Neural crest cell (in vitro differentiated cells): ENCODE results near the gene GRIN3B. TPM values are rescaled to one million over a fixed set of nuclear protein-coding genes. Genes with fewer than 3 reads are reported as not detected.
A peak's percentile ranks its signal among the peaks of the same experiment; 100 is the strongest.

ENCODE experiments used
- DNase-seq: peaks from one replicate; pipeline ENCODE4 v3.0.0; 2021; ENCODE audit warnings: low read depth, mixed read lengths, low spot score
- H3K27ac Mint-ChIP-seq: one replicate; pipeline ENCODE4 v1.8.0; 2021; ENCODE audit warnings: mild to moderate bottlenecking, mixed read lengths; ENCODE audit not compliant: unreplicated experiment
- H3K27me3 Mint-ChIP-seq: 2 replicates; pipeline ENCODE4 v1.8.0; 2021; ENCODE audit warnings: low read depth, mild to moderate bottlenecking, mixed read lengths
- H3K36me3 Mint-ChIP-seq: 2 replicates; pipeline ENCODE4 v1.8.0; 2021; ENCODE audit warnings: low read depth, mild to moderate bottlenecking, mixed read lengths
- H3K4me1 Mint-ChIP-seq: 2 replicates; pipeline ENCODE4 v1.8.0; 2021; ENCODE audit warnings: mixed read lengths
- H3K4me3 Mint-ChIP-seq: one replicate; pipeline ENCODE4 v1.8.0; 2021; ENCODE audit warnings: mild to moderate bottlenecking, mixed read lengths
- H3K9me3 Mint-ChIP-seq: 2 replicates; pipeline ENCODE4 v1.8.0; 2021; ENCODE audit warnings: mixed read lengths
- CTCF ChIP-seq: fragments of 200-600 bp; sonication (generic); conservative IDR thresholded peaks from 2 replicates; pipeline ENCODE4 v1.5.0; 2021; ENCODE audit warnings: antibody characterized with exemption, mild to moderate bottlenecking
- total RNA-seq: library from RNA; stranded (reverse); gene quantifications from 2 replicates; pipeline ENCODE4 v1.2.1, GENCODE V29; 2021

Gene GRIN3B
- total RNA-seq, 1 donor from 2014 or later: 0.12 TPM

DNA sequence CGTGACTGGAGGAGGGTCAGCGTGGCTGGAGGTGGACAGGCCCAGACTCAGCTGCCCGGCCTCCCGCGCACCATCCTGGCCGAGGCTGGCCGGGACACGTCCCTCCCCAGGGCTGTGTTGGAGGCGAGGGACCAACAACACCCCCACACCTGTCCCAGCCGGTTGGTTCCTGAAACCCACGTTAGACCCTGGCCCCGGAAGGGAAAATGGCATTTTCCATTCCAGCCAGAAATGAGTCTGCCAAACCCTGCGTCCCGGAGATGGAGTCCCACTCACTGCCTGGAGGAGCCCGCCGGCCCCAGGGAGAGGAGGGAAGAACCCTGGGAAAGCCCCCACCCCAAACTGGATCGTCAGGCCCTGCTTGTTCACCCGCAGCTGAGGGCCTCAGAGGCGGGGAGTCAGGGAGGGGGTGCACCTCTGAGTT, 20.9 kb upstream of the GRIN3B start:
- Mint-ChIP-seq H3K4me1 (peaks cover 10% of the 10 kb centered on the region), H3K4me3 (no peak overlapping the region), H3K36me3 (no peaks in the 10 kb centered on the region), H3K27ac (no peak overlapping the region), H3K27me3 (peaks cover 3% of the 10 kb centered on the region), H3K9me3 (no peaks in the 10 kb centered on the region)
- no peak for DNase-seq
- TF ChIP-seq CTCF: no peak

DNA sequence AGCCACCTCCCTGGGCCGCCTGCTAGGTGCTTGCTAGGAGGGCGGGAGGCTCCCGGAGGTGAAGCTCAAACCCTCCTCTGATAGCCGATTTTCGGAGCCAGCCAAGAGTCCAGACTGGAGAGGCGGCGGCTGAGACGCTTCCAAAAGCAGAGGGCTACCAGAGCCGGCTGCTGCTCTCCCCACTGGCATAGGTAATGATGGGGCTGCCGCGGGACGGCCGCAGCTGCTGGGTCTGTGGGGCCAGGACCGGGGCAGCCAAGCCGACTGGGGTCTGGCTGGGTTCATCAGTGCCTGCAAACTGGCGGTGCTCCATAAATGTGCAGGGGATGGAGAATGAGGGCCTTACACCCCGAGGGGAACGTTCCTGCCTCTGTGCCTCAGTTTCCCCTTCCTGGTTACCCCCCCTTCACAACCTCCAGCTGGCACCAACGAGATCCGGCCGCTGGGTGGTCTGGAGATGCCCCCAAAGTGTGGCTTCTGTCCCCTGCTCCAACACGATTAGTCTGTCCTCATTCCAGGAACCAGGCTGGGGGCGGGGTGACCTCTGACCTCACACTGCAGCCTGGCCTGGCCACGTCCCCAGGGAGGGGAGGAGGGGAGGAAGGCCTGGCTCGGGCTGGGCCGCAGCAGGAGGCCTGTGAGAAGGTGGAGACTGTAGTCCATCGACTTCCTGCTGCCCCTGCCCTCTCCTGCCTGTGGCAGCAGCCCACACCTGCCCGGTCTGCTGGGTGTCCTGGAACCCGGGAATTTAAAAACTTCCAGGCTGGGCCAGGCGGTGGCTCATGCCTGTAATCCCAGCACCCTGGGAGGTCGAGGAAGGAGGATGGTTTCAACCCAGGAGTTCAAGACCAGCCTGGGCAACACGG, 19.9 kb upstream of the GRIN3B start:
- Mint-ChIP-seq H3K4me3 (peak overlapping the region; percentile 79), H3K4me1 (peaks cover 19% of the 10 kb centered on the region), H3K27me3 (peaks cover 8% of the 10 kb centered on the region), H3K36me3 (no peaks in the 10 kb centered on the region), H3K27ac (peak overlapping the region; percentile 84), H3K9me3 (no peaks in the 10 kb centered on the region)
- TF ChIP-seq CTCF: no peak
- peak; percentile 80 for DNase-seq

DNA sequence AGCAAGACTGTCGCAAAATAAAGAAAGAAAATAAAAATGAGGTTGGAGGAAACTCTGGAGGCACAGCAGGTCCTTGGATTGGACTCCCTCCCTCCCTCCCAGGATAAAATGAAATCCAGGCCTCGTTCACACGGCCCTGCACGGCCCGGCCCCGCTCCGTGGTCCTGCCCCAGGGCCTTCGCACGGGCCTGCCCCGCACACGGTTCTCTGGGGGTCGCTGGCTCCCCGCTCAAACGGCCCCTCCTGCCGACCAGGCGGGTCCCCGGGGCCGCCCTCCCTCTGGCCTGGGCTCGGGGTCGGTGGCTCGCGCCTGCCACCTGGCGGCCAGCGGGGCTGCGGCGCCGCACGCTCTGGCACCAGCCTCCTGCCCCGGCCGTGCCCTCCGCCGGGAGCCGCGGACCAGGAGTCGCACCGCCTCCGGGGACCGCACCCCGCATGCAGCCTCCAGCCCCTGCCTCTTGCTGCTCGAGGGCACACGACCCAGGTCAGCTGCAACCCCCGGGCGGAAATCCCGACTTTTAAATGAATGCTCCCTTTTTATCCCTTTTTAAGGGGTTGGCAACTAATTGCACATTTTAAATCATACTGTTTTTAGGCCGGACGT, 17.6 kb upstream of the GRIN3B start:
- Mint-ChIP-seq H3K36me3 (no peaks in the 10 kb centered on the region), H3K9me3 (no peaks in the 10 kb centered on the region), H3K27ac (no peak overlapping the region), H3K27me3 (peaks cover 10% of the 10 kb centered on the region), H3K4me1 (peaks cover 23% of the 10 kb centered on the region), H3K4me3 (peak overlapping the region; percentile 56)
- peak; percentile 82 for DNase-seq
- peak; percentile 96 for TF ChIP-seq CTCF

DNA sequence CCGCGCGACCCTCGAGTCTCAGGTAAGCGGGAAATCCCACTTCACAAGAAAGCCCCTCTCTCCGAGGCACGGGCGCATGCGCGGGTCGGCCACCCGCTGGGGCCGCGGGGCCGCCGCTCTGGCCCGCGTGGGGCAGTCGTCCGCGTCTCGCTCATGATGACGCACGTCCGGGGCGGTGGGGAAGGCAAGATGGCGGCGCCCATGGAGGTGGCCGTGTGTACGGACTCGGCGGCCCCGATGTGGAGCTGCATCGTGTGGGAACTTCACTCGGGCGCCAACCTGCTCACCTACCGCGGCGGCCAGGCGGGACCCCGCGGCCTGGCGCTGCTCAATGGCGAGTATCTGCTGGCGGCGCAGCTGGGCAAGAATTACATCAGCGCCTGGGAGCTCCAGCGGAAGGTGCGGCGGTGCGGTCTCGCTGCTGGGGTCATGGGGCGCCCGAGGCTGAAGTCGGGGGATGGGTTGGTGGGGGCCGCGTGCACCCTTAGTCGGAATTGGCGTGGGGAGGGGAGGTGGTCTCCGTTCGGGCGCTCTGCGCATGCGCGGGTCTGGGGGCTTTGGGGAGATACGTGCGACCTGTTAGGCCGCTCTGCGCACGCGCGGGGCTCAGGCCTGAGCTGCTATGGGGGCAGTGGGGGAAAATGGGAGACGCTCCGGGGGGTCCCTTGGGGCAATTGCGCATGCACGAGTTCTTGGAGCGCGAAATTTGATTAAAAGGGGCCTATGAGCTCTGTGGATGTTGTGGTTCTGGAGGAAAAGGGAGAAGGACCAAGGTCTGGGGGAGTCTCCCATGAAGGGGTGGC, 15.9 kb upstream of the GRIN3B start, which contains the start of gene WDR18:
WDR18 (plus strand) TSS at position 181 of the 803 bp plus-strand sequence; CDS start at position 190, 9 bp downstream.
- H3K36me3 Mint-ChIP-seq: no peaks in the 10 kb centered on the region
- peak within 1 kb of the TSS; percentile 98 for H3K4me3 Mint-ChIP-seq
- peak within 1 kb of the TSS; percentile 99 for H3K27ac Mint-ChIP-seq
- no peaks in the 10 kb centered on the region for H3K9me3 Mint-ChIP-seq
- DNase-seq: peak; percentile 89
- peaks cover 10% of the 10 kb centered on the region for H3K27me3 Mint-ChIP-seq
- TF ChIP-seq CTCF: no peak
- peaks cover 23% of the 10 kb centered on the region for H3K4me1 Mint-ChIP-seq

DNA sequence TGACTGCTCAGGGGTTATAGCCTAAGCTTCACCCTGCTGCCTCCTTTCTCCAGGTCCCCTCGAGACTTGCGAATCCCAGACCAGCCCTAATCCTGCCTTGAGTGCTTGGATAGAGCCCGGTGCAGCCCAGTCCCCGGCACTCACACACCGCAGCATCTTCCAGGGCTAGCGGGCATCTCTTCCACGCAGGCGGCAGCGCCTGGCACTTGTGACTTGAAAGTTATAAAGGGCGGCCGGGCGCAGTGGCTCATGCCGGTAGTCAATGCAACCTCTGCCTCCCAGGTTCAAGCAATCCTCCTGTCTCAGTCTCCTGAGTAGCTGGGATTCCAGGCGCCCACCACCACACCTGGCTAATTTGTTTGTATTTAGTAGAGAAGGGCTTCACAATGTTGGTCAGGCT, 14.1 kb upstream of the GRIN3B start:
- no peak for DNase-seq
- TF ChIP-seq CTCF: no peak
- H3K27ac Mint-ChIP-seq: no peak overlapping the region
- H3K27me3 Mint-ChIP-seq: peaks cover 7% of the 10 kb centered on the region
- H3K4me3 Mint-ChIP-seq: peak overlapping the region; percentile 98
- no peaks in the 10 kb centered on the region for H3K36me3 Mint-ChIP-seq
- peaks cover 14% of the 10 kb centered on the region for H3K4me1 Mint-ChIP-seq
- H3K9me3 Mint-ChIP-seq: no peaks in the 10 kb centered on the region
